ENCODE results near the gene AOAH. TPM values are rescaled to one million over a fixed set of nuclear protein-coding genes. Genes with fewer than 3 reads are reported as not detected.

The AOAH gene
- total and polyA plus RNA-seq, 4 experiments from 2014 or later, result 1.5 to 5.4 (median 4.2) TPM

DNA sequence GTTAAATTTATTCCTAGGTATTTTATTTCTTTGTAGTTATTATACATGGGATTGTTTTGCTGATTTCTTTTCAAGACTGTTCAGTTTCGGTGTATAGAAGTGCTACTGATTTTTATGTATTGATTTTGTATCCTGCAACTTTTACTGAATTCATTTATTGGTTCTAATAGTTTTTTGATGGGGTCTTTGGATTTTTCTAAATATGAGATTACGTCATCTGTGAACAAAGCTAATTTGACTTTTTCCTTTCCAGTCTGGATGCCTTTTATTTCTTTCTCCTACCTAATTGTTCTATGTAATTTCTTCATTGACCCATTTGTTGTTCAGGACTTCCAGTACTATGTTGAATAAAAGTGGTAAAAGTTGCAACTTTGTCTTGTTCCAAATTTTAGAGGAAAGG, 5.8 kb upstream of the AOAH start:
- peaks cover 24 to 34% (median 27%) of the 10 kb centered on the region in 4 donors for H3K4me1 Mint-ChIP-seq
- no peak for DNase-seq
- H3K27me3 Mint-ChIP-seq, result no peaks in the 10 kb centered on the region
- no peaks in the 10 kb centered on the region for H3K36me3 Mint-ChIP-seq
- ChIA-PET CTCF (ENCODE audit: partially characterized antibody) (interaction anchor here (0.8 kb wide), 1 partner anchor 65 kb away, joined by 3 read pairs; no protein-coding TSS in a partner anchor), POLR2A (ENCODE audit: partially characterized antibody) (no interaction called here)
- Histone ChIP-seq H3K27me3 (ENCODE audit: insufficient read depth, low read length) (no peaks in the 10 kb centered on the region), H3K27ac (ENCODE audit: low read depth, low read length) (no peak overlapping the region), H3K4me1 (ENCODE audit: insufficient read depth, low read length) (peaks cover 28% of the 10 kb centered on the region), H3K36me3 (ENCODE audit: insufficient read depth, low read length) (no peaks in the 10 kb centered on the region), H3K9me3 (ENCODE audit: control insufficient read depth in 1 of 2, low read length in 2 of 2) (no peaks in the 10 kb centered on the region), H3K4me3 (ENCODE audit: low read length in 2 of 2) (no peak overlapping the region)
- H3K4me3 Mint-ChIP-seq, result no peak overlapping the region
- no peak overlapping the region for H3K27ac Mint-ChIP-seq
- intact Hi-C loops (cut with micrococcal nuclease), result no loop called here
- H3K9me3 Mint-ChIP-seq, result peaks cover 0 to 9% (median 0%) of the 10 kb centered on the region in 8 donors

GRCh38 chr7:36728143-36728542, 3.8 kb upstream of the AOAH start:
- peaks cover 47% of the 10 kb centered on the region for H3K4me1 ChIP-seq (ENCODE audit: insufficient read depth, low read length)
- Mint-ChIP-seq H3K27me3 (no peaks in the 10 kb centered on the region), H3K9me3 (peaks cover 0 to 9% (median 0%) of the 10 kb centered on the region in 8 donors), H3K4me1 (peaks cover 43 to 53% (median 46%) of the 10 kb centered on the region in 4 donors), H3K27ac (peak overlapping the region in 3 of 7 donors; percentile 10 to 26 (median 18)), H3K4me3 (no peak overlapping the region), H3K36me3 (no peaks in the 10 kb centered on the region)
- H3K4me3 ChIP-seq (ENCODE audit: low read length in 2 of 2), result no peak overlapping the region
- no peak for DNase-seq
- CTCF ChIA-PET (ENCODE audit: partially characterized antibody), result no interaction called here
- no peaks in the 10 kb centered on the region for H3K9me3 ChIP-seq (ENCODE audit: control insufficient read depth in 1 of 2, low read length in 2 of 2)
- intact Hi-C loops (cut with micrococcal nuclease), result no loop called here
- H3K27ac ChIP-seq (ENCODE audit: low read depth, low read length), result no peak overlapping the region
- no peaks in the 10 kb centered on the region for H3K36me3 ChIP-seq (ENCODE audit: insufficient read depth, low read length)
- no peaks in the 10 kb centered on the region for H3K27me3 ChIP-seq (ENCODE audit: insufficient read depth, low read length)
- POLR2A ChIA-PET (ENCODE audit: partially characterized antibody), result interaction anchor here (0.6 to 0.9 kb wide), 2 partner anchors 8 to 89 kb away, joined by 3 read pairs; no protein-coding TSS in a partner anchor

DNA sequence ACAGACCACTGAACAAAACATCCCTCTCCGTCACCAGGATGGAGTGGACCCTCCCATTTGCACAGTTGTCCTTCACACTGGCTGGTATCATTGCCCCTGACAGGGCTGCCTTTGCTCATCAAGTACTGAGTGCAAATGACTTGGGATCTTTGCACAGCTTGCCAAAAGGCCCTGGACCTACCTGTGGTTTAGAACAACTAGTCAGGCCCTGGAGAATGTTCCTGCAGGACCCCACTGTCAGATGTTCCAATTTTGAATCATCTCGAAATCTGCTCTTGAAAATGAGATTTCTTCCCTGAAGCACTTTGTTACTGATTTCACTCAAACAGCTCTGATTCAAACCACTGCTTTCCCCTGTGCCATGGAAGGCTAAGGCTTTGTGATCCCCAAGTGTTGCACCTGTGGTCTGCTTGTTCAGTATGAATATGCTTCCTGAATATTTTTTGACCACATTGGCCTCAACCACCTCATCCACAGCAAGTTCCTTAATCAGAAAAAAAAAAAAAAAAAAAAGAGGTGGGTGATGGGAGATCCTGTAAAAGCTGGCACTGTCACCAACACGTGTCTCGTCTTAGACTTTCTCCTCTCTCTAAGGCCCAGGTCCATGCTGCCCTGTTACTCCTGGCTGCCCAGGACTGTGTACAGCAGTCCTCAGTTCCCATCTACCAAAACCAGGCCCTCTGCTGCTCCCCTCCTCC, 2.7 kb upstream of the AOAH start:
- no peak for DNase-seq
- intact Hi-C loops (cut with micrococcal nuclease), result no loop called here
- peaks cover 59% of the 10 kb centered on the region for H3K4me1 ChIP-seq (ENCODE audit: insufficient read depth, low read length)
- peak overlapping the region in 5 of 8 donors; percentile 24 to 61 (median 51) for H3K4me3 Mint-ChIP-seq
- H3K27me3 ChIP-seq (ENCODE audit: insufficient read depth, low read length), result no peaks in the 10 kb centered on the region
- H3K9me3 ChIP-seq (ENCODE audit: control insufficient read depth in 1 of 2, low read length in 2 of 2), result no peaks in the 10 kb centered on the region
- peaks cover 0 to 4% (median 0%) of the 10 kb centered on the region in 8 donors for H3K9me3 Mint-ChIP-seq
- H3K27me3 Mint-ChIP-seq, result no peaks in the 10 kb centered on the region
- peaks cover 46 to 63% (median 53%) of the 10 kb centered on the region in 4 donors for H3K4me1 Mint-ChIP-seq
- no peaks in the 10 kb centered on the region for H3K36me3 Mint-ChIP-seq
- ChIA-PET POLR2A (ENCODE audit: partially characterized antibody) (interaction anchor here (0.9 to 2.1 kb wide), 3 partner anchors 49 to 88 kb away, joined by 3 to 10 read pairs (median 4); no protein-coding TSS in a partner anchor), CTCF (ENCODE audit: partially characterized antibody) (interaction anchor here (0.6 to 1.4 kb wide), 3 partner anchors 8 to 61 kb away, joined by 3 to 4 read pairs (median 3); no protein-coding TSS in a partner anchor)
- no peak overlapping the region for H3K27ac ChIP-seq (ENCODE audit: low read depth, low read length)
- no peaks in the 10 kb centered on the region for H3K36me3 ChIP-seq (ENCODE audit: insufficient read depth, low read length)
- no peak overlapping the region for H3K4me3 ChIP-seq (ENCODE audit: low read length in 2 of 2)
- peak overlapping the region; percentile 75 to 95 (median 91) for H3K27ac Mint-ChIP-seq

- peak overlapping the region; percentile 78 to 95 (median 91) for H3K27ac Mint-ChIP-seq
- H3K4me3 Mint-ChIP-seq, result peak overlapping the region in 4 of 8 donors; percentile 8 to 61 (median 55)
- DNase-seq, result no peak
- peaks cover 48 to 69% (median 57%) of the 10 kb centered on the region in 4 donors for H3K4me1 Mint-ChIP-seq
- intact Hi-C loops (cut with micrococcal nuclease), result no loop called here
- Histone ChIP-seq H3K4me1 (ENCODE audit: insufficient read depth, low read length) (peaks cover 65% of the 10 kb centered on the region), H3K27ac (ENCODE audit: low read depth, low read length) (no peak overlapping the region), H3K36me3 (ENCODE audit: insufficient read depth, low read length) (no peaks in the 10 kb centered on the region), H3K27me3 (ENCODE audit: insufficient read depth, low read length) (no peaks in the 10 kb centered on the region), H3K9me3 (ENCODE audit: control insufficient read depth in 1 of 2, low read length in 2 of 2) (no peaks in the 10 kb centered on the region), H3K4me3 (ENCODE audit: low read length in 2 of 2) (no peak overlapping the region)
- no peaks in the 10 kb centered on the region for H3K27me3 Mint-ChIP-seq
- ChIA-PET POLR2A (ENCODE audit: partially characterized antibody) (interaction anchor here (1.2 to 2.1 kb wide), 4 partner anchors 48 to 87 kb away, joined by 3 to 10 read pairs (median 4); no protein-coding TSS in a partner anchor), CTCF (ENCODE audit: partially characterized antibody) (interaction anchor here (0.6 to 1.4 kb wide), 2 partner anchors 41 to 62 kb away, joined by 3 read pairs; no protein-coding TSS in a partner anchor)
- no peaks in the 10 kb centered on the region for H3K36me3 Mint-ChIP-seq
- peaks cover 0 to 3% (median 0%) of the 10 kb centered on the region in 8 donors for H3K9me3 Mint-ChIP-seq
Measured at GRCh38 chr7:36726311-36726710, 2.0 kb upstream of the AOAH start.

DNA sequence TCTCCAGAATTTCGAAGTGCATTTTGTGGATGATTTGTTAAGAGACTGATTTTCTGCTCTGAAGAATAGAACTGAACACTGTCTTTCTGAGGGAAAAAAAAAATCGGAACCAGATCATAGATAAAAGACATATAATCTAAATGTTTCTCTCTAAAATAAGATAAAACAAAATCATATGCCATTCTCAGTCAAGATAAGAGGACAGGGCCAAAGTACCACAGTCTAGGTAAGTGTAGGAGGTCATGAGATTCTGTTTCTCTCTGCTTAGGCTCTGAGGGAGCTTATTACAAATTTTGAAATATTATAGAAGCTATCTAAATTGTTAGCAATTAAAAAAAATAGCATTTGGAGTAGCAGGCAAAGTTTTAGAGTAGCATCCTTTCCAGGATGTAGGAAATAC, 702 bp upstream of the AOAH start:
- no peak for DNase-seq
- H3K9me3 Mint-ChIP-seq, result peaks cover 0 to 3% (median 0%) of the 10 kb centered on the region in 8 donors
- Histone ChIP-seq H3K27me3 (ENCODE audit: insufficient read depth, low read length) (no peaks in the 10 kb centered on the region), H3K4me1 (ENCODE audit: insufficient read depth, low read length) (peaks cover 72% of the 10 kb centered on the region), H3K9me3 (ENCODE audit: control insufficient read depth in 1 of 2, low read length in 2 of 2) (no peaks in the 10 kb centered on the region), H3K27ac (ENCODE audit: low read depth, low read length) (peak overlapping the region; percentile 37), H3K4me3 (ENCODE audit: low read length in 2 of 2) (peak overlapping the region in 1 of 2 donors; percentile 34), H3K36me3 (ENCODE audit: insufficient read depth, low read length) (no peaks in the 10 kb centered on the region)
- ChIA-PET POLR2A (ENCODE audit: partially characterized antibody) (interaction anchor here (0.6 to 2.1 kb wide), 5 partner anchors 10 to 85 kb away, joined by 3 to 10 read pairs (median 5); no protein-coding TSS in a partner anchor), CTCF (ENCODE audit: partially characterized antibody) (interaction anchor here (2.3 kb wide), 1 partner anchor 47 kb away, joined by 5 read pairs; no protein-coding TSS in a partner anchor)
- H3K4me3 Mint-ChIP-seq, result peak overlapping the region in 6 of 8 donors; percentile 57 to 91 (median 83)
- intact Hi-C loops (cut with micrococcal nuclease), result loop anchor here (1.0 to 5.0 kb wide), 4 partner anchors 46 to 722 kb away; partner anchors contain the start of gene ELMO1
- no peaks in the 10 kb centered on the region for H3K36me3 Mint-ChIP-seq
- no peaks in the 10 kb centered on the region for H3K27me3 Mint-ChIP-seq
- peaks cover 52 to 80% (median 67%) of the 10 kb centered on the region in 4 donors for H3K4me1 Mint-ChIP-seq
- peak overlapping the region; percentile 78 to 95 (median 91) for H3K27ac Mint-ChIP-seq

GRCh38 chr7:36723291-36723690, 1.0 kb downstream of the AOAH start:
- Mint-ChIP-seq H3K4me3 (peak overlapping the region; percentile 51 to 91 (median 83)), H3K27me3 (no peaks in the 10 kb centered on the region), H3K27ac (peak overlapping the region in 5 of 7 donors; percentile 83 to 95 (median 91)), H3K4me1 (peaks cover 57 to 89% (median 66%) of the 10 kb centered on the region in 4 donors), H3K9me3 (no peaks in the 10 kb centered on the region), H3K36me3 (no peaks in the 10 kb centered on the region)
- H3K9me3 ChIP-seq (ENCODE audit: control insufficient read depth in 1 of 2, low read length in 2 of 2), result no peaks in the 10 kb centered on the region
- peaks cover 72% of the 10 kb centered on the region for H3K4me1 ChIP-seq (ENCODE audit: insufficient read depth, low read length)
- no peaks in the 10 kb centered on the region for H3K27me3 ChIP-seq (ENCODE audit: insufficient read depth, low read length)
- CTCF ChIA-PET (ENCODE audit: partially characterized antibody), result interaction anchor here (0.7 to 1.3 kb wide), 2 partner anchors 17 to 44 kb away, joined by 3 read pairs; no protein-coding TSS in a partner anchor
- no peak overlapping the region for H3K27ac ChIP-seq (ENCODE audit: low read depth, low read length)
- peak overlapping the region in 1 of 2 donors; percentile 8 for H3K4me3 ChIP-seq (ENCODE audit: low read length in 2 of 2)
- POLR2A ChIA-PET (ENCODE audit: partially characterized antibody), result interaction anchor here (1.4 to 2.9 kb wide), 3 partner anchors 45 to 294 kb away, joined by 3 to 14 read pairs (median 6); no protein-coding TSS in a partner anchor
- intact Hi-C loops (cut with micrococcal nuclease), result loop anchor here (5.0 kb wide), 1 partner anchor 724 kb away; the partner anchor contains the start of gene ELMO1
- no peak for DNase-seq
- no peaks in the 10 kb centered on the region for H3K36me3 ChIP-seq (ENCODE audit: insufficient read depth, low read length)

Data from CD4-positive, alpha-beta memory T cell (primary cell).